Stimulated activated CD8-positive, alpha-beta memory T cell treated with anti-CD3 and anti-CD28 coated beads, Interleukin-7, amount 100 ng/mL, for 1 hour (primary cell): Measurements from ENCODE around the gene UGP2.
"Not testable (repeated sequence)": the region's sequence is repeated elsewhere in the genome, so short reads cannot be mapped to it uniquely, and the experiment has no call there.

Experiments
- DNase-seq, 2 donors: peaks; one replicate each; pipeline ENCODE4 v3.0.0-alpha.2; 2020; ENCODE audit warnings: low read depth in 2 of 2

UGP2 gene

DNA sequence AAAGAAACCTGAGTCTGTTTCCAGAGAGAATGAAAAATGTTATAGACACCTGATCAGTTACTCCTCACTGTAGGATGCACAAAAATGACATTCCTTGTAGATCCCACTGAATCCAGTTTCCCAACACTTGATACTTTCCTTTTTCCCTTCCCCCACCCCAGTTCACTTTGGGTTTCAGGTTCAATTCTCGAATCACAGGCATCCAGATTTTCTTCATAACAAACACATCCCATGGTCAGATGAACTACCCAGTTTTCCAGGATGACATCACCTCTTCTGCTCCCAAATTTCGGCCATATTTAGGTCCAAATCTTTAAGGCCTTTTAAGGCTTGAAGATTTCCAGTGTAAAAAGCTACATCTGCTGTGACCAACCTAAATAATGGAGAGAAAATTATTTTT is 51.5 kb downstream of the UGP2 start:
- DNase-seq: no peak

- DNase-seq: no peak
Observed at GRCh38 chr2:63894167-63894566, 52.5 kb downstream of the UGP2 start.

DNA sequence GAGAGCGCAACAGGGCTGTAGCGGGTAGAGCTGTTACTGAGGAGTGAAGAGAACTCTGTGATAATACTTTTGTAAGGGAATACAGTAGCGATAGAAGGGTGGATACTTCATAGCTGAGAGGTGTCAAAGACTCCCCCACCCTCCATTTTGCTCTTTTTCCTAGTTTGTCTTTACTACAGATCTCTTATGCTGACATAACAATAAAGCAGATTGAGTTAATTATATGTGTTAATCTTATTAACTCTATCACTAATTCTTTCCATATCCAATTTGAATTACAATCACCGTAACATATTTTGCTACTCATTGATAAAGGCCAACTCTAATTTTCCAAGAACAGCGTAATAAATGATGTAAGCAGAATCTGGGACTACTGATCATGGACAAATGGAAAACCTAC is 57.1 kb downstream of the UGP2 start:
- DNase-seq: no peak

- DNase-seq: no peak
Observed at GRCh38 chr2:63899639-63900038, 57.9 kb downstream of the UGP2 start.

DNA sequence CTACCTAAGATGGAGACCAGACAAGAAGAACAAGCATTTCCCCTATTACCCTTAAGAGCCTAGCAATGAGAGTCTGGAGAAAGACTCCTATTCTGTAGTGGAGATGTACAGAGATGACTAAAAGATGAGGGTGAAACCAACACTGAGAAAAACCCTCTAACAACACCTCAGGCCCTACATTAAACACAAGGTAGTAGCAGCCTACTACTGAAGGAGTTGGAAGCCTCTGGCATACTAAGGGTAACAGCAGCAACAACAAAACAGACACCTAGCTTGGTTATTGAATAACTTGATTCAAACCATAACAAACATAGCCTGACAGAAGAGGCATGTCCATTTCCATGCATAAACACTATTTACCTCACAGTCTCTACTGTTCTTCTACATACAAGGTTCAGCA is 60.5 kb downstream of the UGP2 start:
- no peak for DNase-seq

DNA sequence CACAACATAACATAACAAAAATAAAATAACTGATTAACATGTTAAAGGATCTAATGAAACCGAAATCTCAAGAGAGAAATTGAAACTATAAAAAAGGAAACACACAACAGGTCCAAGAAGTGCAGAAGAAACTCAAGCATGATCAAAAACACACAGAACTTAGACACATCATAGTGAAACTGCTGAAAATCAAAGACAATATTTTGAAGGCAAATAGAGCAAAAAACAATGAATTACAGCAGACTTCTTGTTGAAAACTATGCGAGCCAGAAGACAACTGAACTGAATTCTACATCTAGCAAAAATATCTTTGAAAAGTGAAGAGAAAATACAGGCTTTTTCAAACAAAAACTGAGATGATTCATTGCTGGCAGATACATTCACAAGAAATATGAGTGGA is 61.3 kb downstream of the UGP2 start:
- no peak for DNase-seq

DNA sequence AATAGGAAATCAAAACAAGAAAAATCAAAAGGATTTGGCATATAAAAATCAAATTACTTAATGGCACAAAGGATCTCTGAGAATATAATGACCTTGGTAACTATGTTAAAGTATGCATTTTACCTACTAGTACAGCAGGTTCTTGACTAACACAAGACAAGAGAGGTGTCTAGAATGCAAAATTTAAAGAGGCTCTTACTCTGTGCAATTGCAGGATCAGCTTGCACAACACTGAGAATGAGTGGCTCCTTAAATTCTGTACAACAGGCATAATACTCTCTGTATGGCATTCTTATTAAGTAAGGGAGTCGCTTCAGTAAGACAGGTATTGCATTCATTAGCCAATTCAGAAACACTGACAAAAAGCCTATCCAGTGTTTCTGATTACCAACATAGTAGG is 72.6 kb downstream of the UGP2 start:
- no peak for DNase-seq

DNA sequence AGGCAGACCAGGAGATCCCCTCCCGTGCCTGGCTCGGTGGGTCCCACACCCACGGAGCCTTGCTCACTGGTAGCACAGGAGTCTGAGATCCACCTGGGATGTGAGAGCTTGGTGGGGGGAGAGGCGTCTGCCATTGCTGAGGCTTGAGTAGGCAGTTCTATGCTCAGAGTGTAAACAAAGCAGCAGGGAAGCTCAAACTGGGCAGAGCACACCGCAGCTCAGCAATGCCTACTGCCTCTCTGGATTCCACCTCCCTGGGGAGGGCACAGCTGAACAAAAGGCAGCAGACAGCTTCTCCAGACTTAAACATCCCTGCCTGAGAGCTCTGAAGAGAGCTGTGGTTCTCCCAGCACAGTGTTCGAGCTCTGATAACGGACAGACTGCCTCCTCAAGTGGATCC is 85.1 kb downstream of the UGP2 start:
- no peak for DNase-seq

- DNase-seq: not testable (repeated sequence)
Observed at GRCh38 chr2:63932104-63932503, 90.4 kb downstream of the UGP2 start.
